Stimulated activated CD8-positive, alpha-beta memory T cell treated with anti-CD3 and anti-CD28 coated beads, Interleukin-7, amount 100 ng/mL, for 48 hours (primary cell): ENCODE measurements around the gene NEK1.

ENCODE experiments used
- DNase-seq, 2 donors: peaks; one replicate each; pipeline ENCODE4 v3.0.0-alpha.2; 2020; ENCODE audit warnings: low read depth in 1 of 2; ENCODE audit errors: extremely low read depth in 1 of 2

The NEK1 gene

DNA sequence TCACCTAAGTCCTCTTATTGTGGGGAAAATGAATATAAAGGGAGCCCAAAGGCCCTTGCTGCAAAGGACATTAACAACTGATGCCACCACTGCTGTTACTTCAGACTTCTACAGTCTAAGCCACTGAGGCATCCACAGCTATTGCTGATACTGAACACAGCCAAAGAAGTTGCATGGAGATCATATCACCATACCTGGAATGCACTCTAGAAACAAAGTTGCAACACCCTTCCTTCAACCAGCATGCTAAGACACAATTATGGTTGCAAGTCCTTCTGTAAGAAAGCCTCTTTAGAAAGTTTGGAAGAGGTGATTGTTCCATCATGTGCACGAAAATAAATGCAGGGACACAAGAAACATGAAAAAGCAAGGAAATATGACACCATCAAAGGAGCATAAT, 236.0 kb downstream of the NEK1 start:
- no peak for DNase-seq

DNA sequence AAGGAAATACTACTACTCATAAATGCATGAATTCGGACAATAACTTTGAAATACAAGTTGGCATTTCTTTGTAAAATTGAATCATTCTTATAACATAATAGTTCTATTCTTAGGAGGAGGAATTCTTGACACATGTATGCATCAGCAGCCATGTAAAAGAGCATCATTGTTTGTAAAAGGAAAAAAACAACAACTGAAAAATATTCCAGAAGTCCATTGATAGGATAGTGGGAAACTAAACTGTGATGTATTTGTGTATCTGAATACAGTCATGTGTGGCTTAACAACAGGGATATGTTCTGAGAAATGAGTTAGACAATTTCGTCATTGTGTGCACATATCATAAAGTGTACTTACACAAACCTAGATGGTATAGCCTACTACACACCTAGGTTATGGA, 239.6 kb downstream of the NEK1 start:
- DNase-seq: no peak

DNA sequence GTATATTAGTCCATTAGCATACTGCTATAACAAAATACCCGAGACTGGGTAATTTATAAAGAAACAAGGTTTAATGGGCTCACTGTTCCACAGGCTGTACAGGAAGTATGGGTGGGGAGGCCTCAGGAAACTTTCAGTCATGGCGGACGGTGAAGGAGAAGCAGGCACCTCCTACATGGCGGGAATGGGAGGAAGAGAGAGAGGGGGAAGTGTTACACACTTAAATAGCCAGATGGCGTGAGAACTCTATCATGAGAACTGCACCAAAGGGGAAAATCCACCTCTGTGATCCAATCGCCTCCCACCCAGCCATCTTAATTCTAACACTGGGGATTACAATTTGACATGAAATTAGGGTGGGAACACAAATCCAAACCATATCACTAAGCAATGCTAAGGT, 242.7 kb downstream of the NEK1 start:
- DNase-seq: no peak

DNA sequence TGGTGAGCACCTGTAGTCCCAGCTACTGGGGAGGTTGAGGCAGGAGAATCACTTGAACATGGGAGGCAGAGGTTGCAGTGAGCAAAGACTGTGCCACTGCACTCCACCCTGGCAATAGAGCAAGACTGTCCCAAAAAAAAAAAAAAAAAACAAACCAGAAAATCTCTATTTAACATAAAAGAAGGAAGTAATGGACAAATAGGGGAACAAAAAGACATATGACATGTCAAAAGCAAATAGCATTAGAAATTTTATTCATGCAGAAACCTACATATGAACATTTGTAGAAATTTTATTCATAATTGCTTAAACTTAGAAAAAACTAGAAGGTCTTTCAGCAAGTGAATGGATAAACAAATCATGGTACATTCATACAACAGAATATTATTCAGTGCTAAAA, 244.6 kb downstream of the NEK1 start:
- DNase-seq: no peak

DNA sequence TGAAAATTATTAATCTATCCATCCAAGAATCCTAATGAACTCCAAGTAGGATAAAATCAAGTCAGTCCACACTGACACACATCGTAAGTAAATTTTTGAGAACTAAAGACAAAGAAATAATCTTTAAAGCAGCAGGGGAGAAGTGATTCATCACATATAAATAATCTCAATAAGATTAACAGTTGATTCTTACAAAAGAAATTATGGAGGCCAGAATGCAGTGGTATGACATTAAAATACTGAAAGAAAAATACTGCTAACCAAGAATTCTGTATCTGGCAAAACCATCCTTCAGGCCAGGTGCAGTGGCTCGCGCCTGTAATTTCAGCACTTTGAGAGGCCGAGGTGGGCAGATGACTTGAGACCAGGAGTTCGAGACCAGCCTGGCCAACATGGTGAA, 245.6 kb downstream of the NEK1 start:
- no peak for DNase-seq

DNA sequence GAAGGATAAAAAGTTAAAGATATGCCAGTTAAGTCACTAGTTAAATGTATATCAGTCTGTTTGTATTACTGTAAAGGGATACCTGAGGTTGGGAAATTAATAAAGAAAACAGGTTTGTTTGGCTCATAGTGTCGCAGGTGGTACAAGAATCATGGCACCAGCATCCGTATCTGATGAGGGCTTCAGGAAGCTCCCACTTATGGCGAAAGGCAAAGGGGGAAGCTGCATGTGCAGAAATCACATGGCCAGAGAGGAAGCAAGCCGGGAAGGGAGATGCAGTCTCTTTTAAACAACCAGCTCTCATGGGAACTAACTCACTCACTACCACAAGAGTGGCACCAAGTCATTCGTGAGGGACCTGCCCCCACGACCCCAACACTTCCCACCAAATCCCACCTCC, 249.8 kb downstream of the NEK1 start:
- DNase-seq: no peak

DNA sequence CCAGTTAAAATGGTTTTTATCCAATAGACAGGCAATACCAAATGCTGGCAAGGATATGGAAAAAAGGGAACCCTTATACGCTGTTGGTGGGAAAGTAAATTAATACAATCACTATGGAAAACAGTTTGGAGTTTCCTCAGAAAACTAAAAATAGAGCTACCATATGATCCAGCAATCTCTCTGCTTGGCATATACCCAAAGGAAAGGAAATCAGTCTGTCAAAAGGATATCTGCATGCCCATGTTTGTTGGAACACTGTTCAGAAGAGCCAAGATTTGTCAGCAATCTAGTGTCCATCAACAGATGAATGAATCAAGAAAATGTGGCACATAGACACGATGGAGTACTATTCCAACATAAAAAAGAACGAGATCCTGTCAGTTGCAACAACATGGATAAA, 250.6 kb downstream of the NEK1 start:
- no peak for DNase-seq

DNA sequence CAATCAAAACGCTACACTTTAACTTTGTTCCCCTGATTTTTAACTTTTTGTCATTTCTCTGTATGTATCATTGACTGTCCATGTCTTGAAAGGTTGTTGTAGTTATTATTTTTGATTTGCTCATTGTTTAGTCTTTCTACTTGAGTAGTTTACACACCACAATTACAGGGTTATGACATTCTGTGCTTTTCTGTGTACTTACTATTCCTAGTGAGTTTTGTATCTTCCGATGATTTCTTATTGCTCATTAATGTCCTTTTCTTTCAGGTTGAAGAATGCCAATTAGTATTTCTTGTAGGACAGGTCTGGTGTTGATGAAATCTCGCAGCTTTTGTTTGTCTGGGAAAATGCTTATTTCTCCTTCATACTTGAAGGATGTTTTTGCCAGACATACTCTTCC, 252.4 kb downstream of the NEK1 start:
- DNase-seq: no peak

DNA sequence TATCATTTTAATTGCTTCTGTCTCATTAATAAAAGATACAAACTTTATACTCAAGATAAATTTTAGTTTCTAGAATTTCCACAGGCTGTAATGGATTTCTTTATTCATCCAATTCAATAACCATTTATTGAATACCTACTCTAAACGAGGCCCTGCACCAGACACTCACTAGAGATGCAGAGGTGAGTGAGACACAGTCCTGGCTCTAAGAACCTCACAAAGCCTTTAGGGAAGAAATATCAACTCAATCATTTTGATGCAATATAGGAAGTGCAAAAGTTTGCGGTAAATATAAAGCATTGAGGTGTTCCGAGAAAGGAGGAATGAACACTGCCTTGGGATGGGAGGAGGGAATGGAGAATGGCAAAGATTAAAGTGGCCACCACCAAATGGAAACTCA, 260.0 kb downstream of the NEK1 start:
- DNase-seq: no peak

DNA sequence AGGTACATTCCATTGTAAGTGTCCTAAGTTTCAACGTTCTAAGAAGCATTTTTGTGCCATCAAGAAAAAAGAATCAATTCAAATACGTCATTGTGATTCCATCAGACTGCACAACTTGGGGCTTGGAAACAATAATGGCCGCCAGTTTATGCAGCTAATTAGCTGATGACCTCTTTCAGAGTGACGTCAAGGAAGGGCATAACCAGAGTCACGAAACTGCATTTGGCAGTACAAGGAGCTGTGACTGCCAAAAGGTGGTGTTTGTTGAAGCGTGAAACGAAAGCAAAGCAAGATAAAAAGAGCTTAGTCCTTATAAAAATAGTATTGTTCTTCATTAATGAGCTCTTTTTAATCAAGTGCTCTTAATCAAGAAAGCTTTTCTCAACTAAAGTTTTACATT, 260.5 kb downstream of the NEK1 start:
- DNase-seq: no peak

DNA sequence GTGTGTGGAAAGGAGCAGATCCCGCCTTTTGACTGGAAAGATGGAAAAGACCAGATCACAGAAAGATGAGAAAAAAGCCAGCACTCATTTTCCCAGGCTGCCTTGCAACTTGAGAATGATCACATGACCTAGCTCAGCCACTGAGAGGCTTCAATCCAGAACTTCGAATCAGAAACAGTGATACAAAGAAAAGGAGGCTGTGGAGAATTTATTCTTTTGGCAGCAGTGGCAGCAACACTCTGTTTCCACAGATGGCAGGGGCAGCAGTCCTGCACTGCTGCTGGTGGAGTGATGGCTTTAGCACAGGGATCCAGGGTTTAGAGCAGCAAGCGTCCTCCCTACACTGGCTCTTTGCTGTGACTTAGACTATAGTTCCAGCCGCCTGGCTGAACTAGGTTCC, 263.8 kb downstream of the NEK1 start:
- DNase-seq: no peak

DNA sequence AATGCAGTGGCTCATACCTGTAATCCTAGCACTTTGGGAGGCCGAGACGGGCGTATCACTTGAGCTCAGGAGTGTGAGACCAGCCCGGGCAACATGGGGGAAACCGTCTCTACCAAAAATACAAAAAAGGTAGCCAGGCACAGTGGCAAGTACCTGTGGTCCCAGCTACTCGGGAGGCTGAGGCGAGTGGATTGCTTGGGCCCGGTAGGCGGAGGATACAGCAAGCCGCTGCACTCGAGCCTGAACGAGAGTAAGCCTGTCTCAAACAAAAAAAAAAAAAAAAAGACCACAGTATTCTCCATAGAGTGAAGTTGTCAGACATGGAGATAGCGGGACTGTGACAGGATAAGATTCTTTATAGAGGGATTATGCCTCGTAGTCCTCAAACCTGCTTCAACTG, 265.5 kb downstream of the NEK1 start:
- no peak for DNase-seq

DNA sequence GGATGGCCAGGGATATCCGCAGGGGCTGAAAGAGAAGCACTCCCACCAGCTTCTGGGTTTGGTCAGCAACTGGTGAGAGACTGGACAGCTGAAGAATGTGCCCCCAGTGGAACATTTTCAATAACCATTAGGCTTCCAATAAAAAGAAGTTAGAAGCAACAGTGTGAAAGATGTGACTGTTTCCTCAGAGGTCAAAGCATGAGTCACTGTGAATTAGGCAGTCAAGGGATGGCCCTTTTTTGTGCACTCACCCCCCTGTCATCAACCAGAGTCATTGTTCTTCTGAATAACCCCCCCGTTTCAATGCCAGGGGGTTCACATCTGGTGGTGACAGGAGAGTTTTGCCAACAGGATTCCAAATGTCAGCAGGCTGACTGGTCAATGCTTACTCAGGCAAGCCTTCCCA, 267.1 kb downstream of the NEK1 start:
- DNase-seq: no peak
